Gastrocnemius medialis (tissue), 4 donors: ENCODE data around the gene IKBKG.

Source experiments
- POLR2A ChIP-seq, 2 donors: fragments of 450-650 bp; IDR thresholded peaks; one replicate each; pipeline ENCODE4 v1.6.1; 2017; ENCODE audit warnings: antibody characterized with exemption in 2 of 2, mild to moderate bottlenecking in 2 of 2, moderate library complexity in 2 of 2
- TF ChIP-seq, protein P1 (sequence below), 5 experiments: fragments of 450-650 bp in 3 of 5; fragments of 200-600 bp in 2 of 5; sonication (generic) in 2 of 5; IDR thresholded peaks in 4 of 5; conservative IDR thresholded peaks in 1 of 5; 1 replicate in 4 of 5; 2 replicates in 1 of 5; pipeline ENCODE4 v1.5.1; 2016 to 2019; ENCODE audit warnings: antibody characterized with exemption in 5 of 5, mild to moderate bottlenecking in 3 of 5, moderate library complexity in 3 of 5

DNA sequence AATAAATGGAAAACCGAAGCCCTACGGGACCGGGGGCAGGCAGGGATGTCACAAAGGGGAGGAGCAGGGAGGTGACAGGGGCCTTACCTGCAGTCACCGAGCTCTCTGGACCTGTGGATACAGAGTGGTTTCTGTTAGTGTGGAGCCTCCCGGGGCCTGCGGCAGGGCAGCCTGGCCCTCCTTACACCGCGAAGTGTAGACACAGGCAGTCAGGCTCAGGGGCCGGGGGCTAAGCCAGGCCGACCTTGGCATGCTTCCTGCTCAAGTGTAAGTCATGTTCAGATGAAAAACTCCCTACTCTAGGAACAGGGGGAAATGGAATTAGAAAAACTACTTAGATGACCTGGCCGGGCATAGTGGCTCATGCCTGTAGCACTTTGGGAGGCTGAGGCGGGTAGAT, 35.7 kb upstream of the IKBKG start:
- TF ChIP-seq, protein P1, sequence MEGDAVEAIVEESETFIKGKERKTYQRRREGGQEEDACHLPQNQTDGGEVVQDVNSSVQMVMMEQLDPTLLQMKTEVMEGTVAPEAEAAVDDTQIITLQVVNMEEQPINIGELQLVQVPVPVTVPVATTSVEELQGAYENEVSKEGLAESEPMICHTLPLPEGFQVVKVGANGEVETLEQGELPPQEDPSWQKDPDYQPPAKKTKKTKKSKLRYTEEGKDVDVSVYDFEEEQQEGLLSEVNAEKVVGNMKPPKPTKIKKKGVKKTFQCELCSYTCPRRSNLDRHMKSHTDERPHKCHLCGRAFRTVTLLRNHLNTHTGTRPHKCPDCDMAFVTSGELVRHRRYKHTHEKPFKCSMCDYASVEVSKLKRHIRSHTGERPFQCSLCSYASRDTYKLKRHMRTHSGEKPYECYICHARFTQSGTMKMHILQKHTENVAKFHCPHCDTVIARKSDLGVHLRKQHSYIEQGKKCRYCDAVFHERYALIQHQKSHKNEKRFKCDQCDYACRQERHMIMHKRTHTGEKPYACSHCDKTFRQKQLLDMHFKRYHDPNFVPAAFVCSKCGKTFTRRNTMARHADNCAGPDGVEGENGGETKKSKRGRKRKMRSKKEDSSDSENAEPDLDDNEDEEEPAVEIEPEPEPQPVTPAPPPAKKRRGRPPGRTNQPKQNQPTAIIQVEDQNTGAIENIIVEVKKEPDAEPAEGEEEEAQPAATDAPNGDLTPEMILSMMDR (IDR thresholded peaks at IDR 0.05 in 4 of 5, conservative IDR thresholded peaks at IDR 0.05 in 1 of 5): no peak
- no peak for TF ChIP-seq POLR2A (IDR thresholded peaks at IDR 0.05)
